Transverse colon (tissue), 4 donors: ENCODE results near the gene PUS1. TPM values are rescaled to one million over a fixed set of nuclear protein-coding genes. Genes with fewer than 3 reads are reported as not detected.
"Not testable (repeated sequence)": the region's sequence is repeated elsewhere in the genome, so short reads cannot be mapped to it uniquely, and the experiment has no call there.

ENCODE experiments used
- DNase-seq: peaks from one replicate; pipeline ENCODE4 v3.0.0-alpha.2; 2019
- H3K27ac ChIP-seq, 4 donors: fragments of 200-600 bp; sonication (generic); 2 replicates each; pipeline ENCODE4 v1.5.1; 2016 to 2018; ENCODE audit warnings: inconsistent platforms in 4 of 4
- H3K27me3 ChIP-seq: fragments of 200-600 bp; sonication (generic); 2 replicates; pipeline ENCODE4 v1.5.1; 2017; ENCODE audit warnings: inconsistent platforms
- H3K36me3 ChIP-seq, 4 donors: fragments of 200-600 bp; sonication (generic); 2 replicates each; pipeline ENCODE4 v1.5.1; 2017 to 2019; ENCODE audit warnings: inconsistent platforms in 4 of 4
- H3K4me1 ChIP-seq, 4 donors: fragments of 200-600 bp; sonication (generic); 2 replicates each; pipeline ENCODE4 v1.5.1; 2017 to 2020; ENCODE audit warnings: inconsistent platforms in 4 of 4
- H3K4me3 ChIP-seq, 4 donors: fragments of 200-600 bp; sonication (generic); 1 replicate in 1 of 4; 2 replicates in 3 of 4; pipeline versions ENCODE4 v1.5.1 to v1.6.1; 2017 to 2019; ENCODE audit warnings: inconsistent platforms in 4 of 4
- H3K9me3 ChIP-seq, 2 donors: fragments of 200-600 bp; sonication (generic); 2 replicates each; pipeline ENCODE4 v1.5.1; 2017 to 2019; ENCODE audit warnings: inconsistent platforms in 2 of 2
- EP300 ChIP-seq: sonication (generic); formaldehyde crosslinking; IDR thresholded peaks from one replicate; pipeline ENCODE4 v1.6.1; 2017; ENCODE audit warnings: antibody characterized with exemption, low read depth
- POLR2A ChIP-seq: fragments of 450-650 bp; IDR thresholded peaks from one replicate; pipeline ENCODE4 v1.6.1; 2016; ENCODE audit warnings: antibody characterized with exemption, mild to moderate bottlenecking, moderate library complexity
- POLR2AphosphoS5 ChIP-seq, 3 donors: sonication (generic); formaldehyde crosslinking; IDR thresholded peaks; one replicate each; pipeline ENCODE4 v1.6.1; 2016; ENCODE audit warnings: antibody characterized with exemption in 3 of 3
- WGBS, 2 donors: methylation state at CpG; one replicate each; pipeline ENCODE4 v1.1.5; 2018; ENCODE audit warnings: low coverage in 1 of 2; 5-methylcytosine and 5-hydroxymethylcytosine counted together
- in situ Hi-C, 4 donors: fragments of 200-750 bp; cut with MboI; loops; one replicate each; pipeline versions ENCODE4 v1.15.0 to v1.15.1; 2017; ENCODE audit warnings: low sequenced_read_pairs in 3 of 4, low pct_ligation_motif_present in 1 of 4, low pct_unique_long_range_greater_than_20kb in 1 of 4
- intact Hi-C: fragments of 100-400 bp; cut with DNase I; formaldehyde crosslinking; loops from one replicate; pipeline ENCODE4 v1.15.1; 2023; ENCODE audit warnings: low total_unique reads
- total RNA-seq, 4 donors: library from RNA; depleted of rRNA; stranded (reverse); fragments of >200 nt; gene quantifications; one replicate each; pipeline ENCODE4 v1.1.0, GENCODE V29; 2016
- TF ChIP-seq, protein P1 (sequence below), 5 experiments: fragments of 200-600 bp in 3 of 5; fragments of 450-650 bp in 2 of 5; sonication (generic) in 3 of 5; IDR thresholded peaks; 1 replicate in 2 of 5; 2 replicates in 3 of 5; pipeline ENCODE4 v1.5.1; 2016 to 2017; ENCODE audit warnings: antibody characterized with exemption in 5 of 5, inconsistent platforms in 3 of 5, mild to moderate bottlenecking in 2 of 5, moderate library complexity in 1 of 5

PUS1 gene
- total RNA-seq, 4 donors from 2014 or later: 11.9 to 48.8 (median 23.1) TPM

DNA sequence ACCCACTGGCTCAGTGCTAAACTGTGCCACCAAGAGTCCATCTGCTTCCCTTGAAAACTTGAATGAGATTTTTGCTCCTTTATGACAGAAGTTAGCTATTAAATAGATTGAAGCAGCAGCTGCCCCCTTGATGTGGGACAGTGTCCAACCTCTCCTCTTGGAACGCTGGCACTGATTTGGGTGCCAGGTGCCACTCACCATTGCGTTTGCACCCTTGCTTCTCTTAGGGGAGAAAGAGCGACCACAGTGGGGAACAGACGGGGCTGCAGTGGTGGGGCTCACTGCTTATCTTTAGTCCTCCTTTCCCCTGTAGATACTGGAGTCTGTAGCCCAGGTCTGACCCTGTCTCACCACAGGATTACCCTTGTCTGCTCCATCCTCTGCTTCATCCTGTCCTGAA lies 30.0 kb downstream of the PUS1 start:
- peaks cover 0 to 31% (median 23%) of the 10 kb centered on the region in 4 donors for H3K4me1 ChIP-seq
- WGBS, 2 donors: 85% methylated on average over 4 of the region's 4 CpGs; no CpG with 5 or more reads in 1 of the 2 donors
- H3K36me3 ChIP-seq: peaks cover 0 to 4% (median 0%) of the 10 kb centered on the region in 4 donors
- H3K4me3 ChIP-seq: no peak overlapping the region
- no peaks in the 10 kb centered on the region for H3K27me3 ChIP-seq
- H3K27ac ChIP-seq: no peak overlapping the region
- TF ChIP-seq POLR2A: no peak
- TF ChIP-seq, protein P1, sequence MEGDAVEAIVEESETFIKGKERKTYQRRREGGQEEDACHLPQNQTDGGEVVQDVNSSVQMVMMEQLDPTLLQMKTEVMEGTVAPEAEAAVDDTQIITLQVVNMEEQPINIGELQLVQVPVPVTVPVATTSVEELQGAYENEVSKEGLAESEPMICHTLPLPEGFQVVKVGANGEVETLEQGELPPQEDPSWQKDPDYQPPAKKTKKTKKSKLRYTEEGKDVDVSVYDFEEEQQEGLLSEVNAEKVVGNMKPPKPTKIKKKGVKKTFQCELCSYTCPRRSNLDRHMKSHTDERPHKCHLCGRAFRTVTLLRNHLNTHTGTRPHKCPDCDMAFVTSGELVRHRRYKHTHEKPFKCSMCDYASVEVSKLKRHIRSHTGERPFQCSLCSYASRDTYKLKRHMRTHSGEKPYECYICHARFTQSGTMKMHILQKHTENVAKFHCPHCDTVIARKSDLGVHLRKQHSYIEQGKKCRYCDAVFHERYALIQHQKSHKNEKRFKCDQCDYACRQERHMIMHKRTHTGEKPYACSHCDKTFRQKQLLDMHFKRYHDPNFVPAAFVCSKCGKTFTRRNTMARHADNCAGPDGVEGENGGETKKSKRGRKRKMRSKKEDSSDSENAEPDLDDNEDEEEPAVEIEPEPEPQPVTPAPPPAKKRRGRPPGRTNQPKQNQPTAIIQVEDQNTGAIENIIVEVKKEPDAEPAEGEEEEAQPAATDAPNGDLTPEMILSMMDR (IDR thresholded peaks at IDR 0.05): no peak
- TF ChIP-seq EP300: no peak
- no peak for TF ChIP-seq POLR2AphosphoS5 (IDR thresholded peaks at IDR 0.05)
- intact Hi-C loops (no loop called here), in situ Hi-C loops (no loop called here)
- H3K9me3 ChIP-seq: no peaks in the 10 kb centered on the region
- DNase-seq: no peak

DNA sequence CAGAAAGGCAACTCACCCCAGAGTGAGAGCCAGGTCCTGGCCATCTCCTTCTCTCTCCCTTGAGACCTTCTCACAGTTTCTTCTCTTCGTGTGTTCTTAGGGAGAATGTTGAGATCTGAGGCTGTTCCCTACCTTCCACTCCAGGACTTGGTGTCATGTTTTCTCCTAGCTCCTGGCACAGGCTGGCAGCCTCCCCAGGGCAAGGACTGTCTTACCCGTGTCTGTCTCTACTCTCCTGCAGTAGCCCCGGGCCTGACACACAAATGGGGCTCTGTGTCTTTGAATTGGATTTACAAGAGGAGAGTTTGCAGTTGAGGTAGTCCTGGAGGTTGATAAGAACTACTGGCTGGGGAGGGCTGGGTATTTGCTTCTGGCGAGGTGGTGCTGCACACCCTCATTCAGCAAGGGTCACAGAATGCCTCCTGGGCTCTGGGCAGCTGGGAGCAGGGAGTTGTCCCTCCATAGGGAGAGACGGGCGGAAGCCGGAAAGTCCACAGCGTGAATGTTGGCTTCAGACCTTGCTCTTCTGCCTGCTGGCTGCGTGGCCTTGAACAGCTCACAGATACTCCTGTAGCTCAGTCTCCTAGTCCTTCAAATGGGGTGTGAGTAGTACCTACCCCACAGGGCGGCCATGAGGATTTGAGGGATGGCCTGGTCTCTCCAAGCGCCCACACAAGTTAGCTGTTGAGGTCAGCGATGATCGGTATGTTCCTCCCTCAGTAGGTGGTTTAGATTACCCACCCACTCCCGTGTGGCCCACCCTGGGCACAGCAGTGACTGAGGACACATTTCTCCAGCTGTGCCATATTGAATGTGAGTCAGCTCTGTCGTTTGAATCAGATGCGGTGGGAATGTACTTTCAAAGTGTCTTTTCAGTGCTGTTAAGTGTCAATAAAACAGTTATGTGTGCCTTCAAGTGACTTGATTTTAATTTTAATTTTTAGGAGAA lies 30.8 kb downstream of the PUS1 start:
- Histone ChIP-seq H3K36me3 (peaks cover 0 to 4% (median 0%) of the 10 kb centered on the region in 4 donors), H3K4me3 (no peak overlapping the region), H3K27ac (no peak overlapping the region), H3K27me3 (no peaks in the 10 kb centered on the region), H3K4me1 (peaks cover 0 to 34% (median 23%) of the 10 kb centered on the region in 4 donors), H3K9me3 (no peaks in the 10 kb centered on the region)
- no peak for DNase-seq
- TF ChIP-seq POLR2AphosphoS5 (IDR thresholded peaks at IDR 0.05): no peak
- no peak for TF ChIP-seq EP300
- no peak for TF ChIP-seq POLR2A
- TF ChIP-seq, protein P1 (IDR thresholded peaks at IDR 0.05): no peak
- in situ Hi-C loops: no loop called here
- intact Hi-C loops: no loop called here
- WGBS, 2 donors: 60 to 84% methylated on average over 2 to 16 of the region's 16 CpGs

DNA sequence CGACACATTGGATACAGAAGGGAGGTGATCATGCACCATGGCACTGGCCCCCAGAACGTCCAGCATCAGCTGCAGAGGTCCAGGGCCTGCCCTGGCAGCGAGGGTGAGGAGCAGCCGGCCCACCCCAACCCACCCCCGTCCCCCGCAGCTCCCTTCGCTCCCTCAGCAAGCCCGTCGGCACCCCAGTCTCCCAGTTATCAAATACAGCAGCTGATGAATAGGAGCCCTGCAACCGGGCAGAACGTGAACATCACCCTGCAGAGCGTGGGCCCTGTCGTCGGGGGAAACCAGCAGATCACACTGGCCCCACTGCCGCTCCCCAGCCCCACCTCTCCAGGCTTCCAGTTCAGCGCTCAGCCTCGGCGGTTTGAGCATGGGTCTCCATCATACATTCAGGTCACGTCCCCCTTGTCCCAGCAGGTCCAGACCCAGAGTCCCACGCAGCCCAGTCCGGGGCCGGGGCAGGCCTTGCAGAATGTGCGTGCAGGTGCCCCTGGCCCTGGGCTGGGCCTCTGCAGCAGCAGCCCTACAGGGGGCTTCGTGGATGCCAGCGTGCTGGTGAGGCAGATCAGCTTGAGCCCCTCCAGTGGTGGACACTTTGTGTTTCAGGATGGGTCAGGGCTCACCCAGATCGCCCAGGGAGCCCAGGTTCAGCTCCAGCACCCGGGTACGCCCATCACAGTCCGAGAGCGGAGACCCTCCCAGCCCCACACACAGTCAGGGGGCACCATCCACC lies 31.7 kb downstream of the PUS1 start:
- peaks cover 0 to 39% (median 22%) of the 10 kb centered on the region in 4 donors for H3K4me1 ChIP-seq
- DNase-seq, H3K27me3 ChIP-seq, in situ Hi-C loops, H3K27ac ChIP-seq, intact Hi-C loops, H3K36me3 ChIP-seq, H3K9me3 ChIP-seq, H3K4me3 ChIP-seq: not testable (repeated sequence)
- 92% methylated on average over 17 of the region's 30 CpGs; no CpG with 5 or more reads in 1 of the 2 donors for WGBS, 2 donors

DNA sequence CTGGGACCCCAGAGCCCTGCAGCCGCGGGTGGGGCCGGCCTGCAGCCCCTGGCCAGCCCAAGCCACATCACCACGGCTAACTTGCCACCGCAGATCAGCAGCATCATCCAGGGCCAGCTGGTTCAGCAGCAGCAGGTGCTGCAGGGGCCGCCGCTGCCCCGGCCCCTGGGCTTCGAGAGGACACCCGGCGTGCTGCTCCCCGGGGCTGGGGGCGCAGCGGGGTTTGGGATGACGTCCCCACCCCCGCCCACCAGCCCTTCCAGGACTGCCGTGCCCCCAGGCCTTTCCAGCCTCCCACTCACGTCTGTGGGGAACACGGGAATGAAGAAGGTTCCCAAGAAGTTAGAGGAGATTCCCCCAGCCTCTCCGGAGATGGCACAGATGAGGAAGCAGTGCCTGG lies 32.3 kb downstream of the PUS1 start:
- H3K27me3 ChIP-seq, DNase-seq, H3K36me3 ChIP-seq, H3K27ac ChIP-seq, intact Hi-C loops, H3K4me3 ChIP-seq, H3K9me3 ChIP-seq, in situ Hi-C loops: not testable (repeated sequence)
- peaks cover 0 to 33% (median 17%) of the 10 kb centered on the region in 4 donors for H3K4me1 ChIP-seq
- whole genome bisulfite sequencing, 2 donors: 86% methylated on average over 1 of the region's 20 CpGs; no CpG with 5 or more reads in 1 of the 2 donors

DNA sequence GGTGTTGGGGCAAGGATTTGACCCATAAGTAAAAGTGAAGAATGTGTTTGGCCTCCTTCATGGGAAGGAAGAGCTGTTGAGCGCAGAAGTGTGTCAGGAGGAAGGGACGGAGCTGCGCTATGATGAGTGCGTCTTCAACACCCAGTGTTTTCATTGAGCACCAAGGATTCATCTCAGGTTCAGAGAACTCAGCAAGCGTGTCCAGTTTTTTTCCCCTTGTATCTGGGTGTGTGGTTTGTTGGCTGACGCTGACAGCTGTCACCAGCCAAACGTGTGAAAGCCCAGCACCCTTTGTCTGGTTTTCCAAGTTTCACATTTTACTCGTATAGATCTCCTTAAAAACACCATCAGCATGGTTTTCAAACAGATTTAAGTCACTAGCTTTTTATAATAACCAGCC lies 33.0 kb downstream of the PUS1 start:
- Histone ChIP-seq H3K27ac (no peak overlapping the region), H3K9me3 (no peaks in the 10 kb centered on the region), H3K4me1 (peaks cover 0 to 26% (median 14%) of the 10 kb centered on the region in 4 donors), H3K36me3 (peaks cover 0 to 4% (median 0%) of the 10 kb centered on the region in 4 donors), H3K4me3 (no peak overlapping the region), H3K27me3 (no peaks in the 10 kb centered on the region)
- no peak for DNase-seq
- intact Hi-C loops (no loop called here), in situ Hi-C loops (no loop called here)
- TF ChIP-seq POLR2AphosphoS5 (IDR thresholded peaks at IDR 0.05): no peak
- TF ChIP-seq POLR2A: no peak
- TF ChIP-seq, protein P1 (IDR thresholded peaks at IDR 0.05): no peak
- TF ChIP-seq EP300: no peak
- 86 to 92% methylated on average over 8 of the region's 8 CpGs for WGBS, 2 donors
